ENCODE measurements around the gene QRFP.

GRCh38 chr9:130862747-130863146 lies 33.9 kb downstream of the QRFP start:
- no peak for TF ChIP-seq CTCF (optimal IDR thresholded peaks at IDR 0.05 in 1 of 3, IDR thresholded peaks at IDR 0.05 in 1 of 3, conservative IDR thresholded peaks at IDR 0.05 in 1 of 3; ENCODE audit: extremely low read depth in 1 of 3, insufficient read depth in 2 of 3, low read length in 3 of 3)
- TF ChIP-seq EZH2 (IDR thresholded peaks at IDR 0.05; ENCODE audit: low read length) = no peak
